ENCODE measurements around the gene GABPB1.

The GABPB1 gene

GRCh38 chr15:50241684-50242450 lies 113.1 kb downstream of the GABPB1 start:
- no peak for DNase-seq (ENCODE audit: low spot score)

- no peak for DNase-seq (ENCODE audit: low spot score)
These were observed 116.7 kb downstream of the GABPB1 start for GRCh38 chr15:50238255-50238654.

DNA sequence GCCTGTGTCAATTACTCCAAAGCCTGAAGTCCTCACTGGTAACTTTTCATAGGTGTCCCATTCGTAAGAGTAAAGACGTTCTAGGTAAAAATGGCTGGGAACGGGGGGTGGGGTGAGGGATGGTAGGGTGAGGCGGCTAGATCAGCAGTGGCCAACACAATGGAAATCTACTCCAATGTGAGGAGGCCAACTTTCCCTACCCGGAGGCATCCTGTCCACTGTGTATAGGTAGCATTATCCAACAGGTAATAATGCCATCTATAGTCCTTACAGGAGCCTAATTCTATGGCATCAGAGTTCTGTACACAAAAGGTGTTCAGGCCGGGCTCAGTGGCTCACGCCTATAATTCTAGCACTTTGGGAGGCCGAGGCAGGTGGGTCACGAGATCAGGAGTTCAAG lies 118.6 kb downstream of the GABPB1 start:
- no peak for DNase-seq (ENCODE audit: low spot score)

DNA sequence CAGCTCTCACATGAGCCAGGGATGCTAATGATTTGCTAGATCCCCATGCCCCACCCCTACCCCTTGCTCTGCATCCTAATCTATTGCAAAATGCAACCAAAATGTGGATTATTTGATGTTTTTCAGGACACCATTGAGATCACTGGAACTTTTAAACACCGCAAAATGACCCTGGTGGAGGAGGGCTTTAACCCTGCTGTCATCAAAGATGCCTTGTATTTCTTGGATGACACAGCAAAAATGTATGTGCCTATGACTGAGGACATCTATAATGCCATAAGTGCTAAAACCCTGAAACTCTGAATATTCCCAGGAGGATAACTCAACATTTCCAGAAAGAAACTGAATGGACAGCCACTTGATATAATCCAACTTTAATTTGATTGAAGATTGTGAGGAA lies 119.2 kb downstream of the GABPB1 start:
- DNase-seq (ENCODE audit: low spot score) = no peak

GRCh38 chr15:50234764-50235163 lies 120.2 kb downstream of the GABPB1 start:
- DNase-seq (ENCODE audit: low spot score) = no peak

GRCh38 chr15:50233192-50233736 lies 121.7 kb downstream of the GABPB1 start:
- no peak for DNase-seq (ENCODE audit: low spot score)

DNA sequence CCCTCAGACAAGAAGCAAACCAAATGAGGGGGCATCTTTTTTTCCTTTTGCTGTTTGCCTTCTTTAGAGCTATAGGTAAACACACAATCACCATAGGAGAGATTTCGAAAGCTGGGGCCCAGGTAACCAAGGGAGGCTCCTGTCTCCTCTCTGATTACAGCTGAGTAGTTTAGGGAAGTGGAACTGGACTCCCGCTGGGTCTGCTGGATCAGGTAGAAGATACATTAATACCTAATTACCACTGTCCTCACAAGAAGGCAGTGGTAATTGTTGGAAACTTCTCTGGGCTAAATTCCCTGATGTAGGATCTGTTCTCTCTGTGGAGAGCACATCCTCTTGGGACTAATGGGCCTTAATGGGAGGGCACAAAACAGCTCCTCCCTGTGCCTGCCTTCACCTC lies 122.2 kb downstream of the GABPB1 start:
- DNase-seq (ENCODE audit: low spot score) = no peak

DNA sequence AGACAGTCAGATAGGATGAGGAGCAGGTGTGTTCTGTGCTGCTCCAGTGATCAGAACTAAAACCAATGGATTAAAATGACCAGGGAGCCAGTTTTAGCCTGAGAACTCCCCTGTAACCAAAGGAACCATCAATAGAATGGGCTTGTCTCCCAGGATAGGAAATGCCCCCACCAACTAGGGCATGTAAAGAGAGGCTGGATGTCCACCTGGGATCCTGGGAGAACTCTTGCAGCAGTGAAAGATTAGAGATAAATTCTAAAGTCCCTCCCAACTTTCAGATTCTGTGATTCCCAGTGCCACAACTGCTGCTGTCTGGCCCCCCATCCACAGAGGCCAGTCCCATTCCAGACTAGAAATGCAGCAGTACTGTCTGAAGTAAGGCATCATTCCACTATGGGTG lies 123.2 kb downstream of the GABPB1 start:
- no peak for DNase-seq (ENCODE audit: low spot score)

GRCh38 chr15:50229336-50229735 lies 125.7 kb downstream of the GABPB1 start:
- no peak for DNase-seq (ENCODE audit: low spot score)

DNA sequence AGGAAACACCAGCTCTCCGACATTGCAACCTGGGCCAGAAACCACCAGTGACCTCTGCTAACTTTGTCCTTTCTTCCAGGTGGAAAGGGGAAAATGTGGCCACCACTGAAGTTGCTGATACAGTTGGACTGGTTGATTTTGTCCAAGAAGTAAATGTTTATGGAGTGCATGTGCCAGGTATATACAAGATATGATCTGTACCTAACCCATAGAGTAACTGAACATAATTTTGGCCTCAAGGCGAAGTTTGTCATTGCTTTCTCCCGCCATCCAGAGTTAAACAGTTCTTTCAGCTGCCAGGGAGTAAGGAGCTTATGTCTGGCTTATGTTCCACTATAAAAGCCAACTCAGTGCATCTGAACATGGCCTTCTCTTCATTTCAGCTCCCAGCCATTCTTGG lies 126.1 kb downstream of the GABPB1 start:
- no peak for DNase-seq (ENCODE audit: low spot score)

DNA sequence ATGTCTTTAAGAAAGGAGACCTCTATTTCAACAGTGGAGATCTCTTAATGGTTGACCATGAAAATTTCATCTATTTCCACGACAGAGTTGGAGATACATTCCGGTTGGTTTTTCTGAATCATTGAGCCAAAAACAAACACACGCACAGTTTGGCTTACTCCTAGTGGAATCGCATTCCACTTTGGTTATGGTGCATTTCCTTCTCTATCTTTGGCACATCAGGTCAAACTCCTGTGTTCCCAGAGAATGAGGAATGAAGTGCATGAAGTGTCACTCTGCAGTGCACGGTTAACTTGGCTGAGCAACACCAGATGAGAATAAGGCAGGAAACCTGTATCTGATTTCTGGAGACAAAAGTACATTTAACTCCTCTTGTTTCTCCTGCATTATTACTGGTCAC lies 127.9 kb downstream of the GABPB1 start:
- DNase-seq (ENCODE audit: low spot score) = no peak

- DNase-seq (ENCODE audit: low spot score) = no peak
These were observed 129.1 kb downstream of the GABPB1 start for GRCh38 chr15:50225938-50226337.

All from D341Med (cell line).